Measurements from ENCODE around the gene SH2D7. TPM values are rescaled to one million over a fixed set of nuclear protein-coding genes. Genes with fewer than 3 reads are reported as not detected.

Gene SH2D7
- total and polyA plus RNA-seq, 2 donors (not counting 3 experiments of a cell fraction or from before 2014, with no cell fraction given) = not detected

GRCh38 chr15:78093242-78094020 lies 1.1 kb downstream of the SH2D7 start:
- Histone ChIP-seq H3K79me2 (ENCODE audit: control insufficient read depth, insufficient read depth, low read length) (no peaks in the 10 kb centered on the region), H2AFZ (ENCODE audit: low read depth, low read length) (no peak overlapping the region), H3K9me3 (replicated peaks; ENCODE audit: control insufficient read depth, insufficient read depth, low read length) (no peaks in the 10 kb centered on the region), H3K36me3 (ENCODE audit: control insufficient read depth in 2 of 2, extremely low read depth in 1 of 2, insufficient read depth in 2 of 2, low read length in 2 of 2) (no peaks in the 10 kb centered on the region), H4K20me1 (replicated peaks; ENCODE audit: control insufficient read depth, extremely low read depth, insufficient read depth, low read length) (no peaks in the 10 kb centered on the region), H3K4me1 (ENCODE audit: control insufficient read depth, extremely low read depth, insufficient read depth, low read length) (no peaks in the 10 kb centered on the region), H3K4me2 (ENCODE audit: insufficient read depth, low read length) (no peak overlapping the region), H3K4me3 (replicated peaks in 1 of 3; ENCODE audit: insufficient read depth in 1 of 3, low read depth in 1 of 3, low read length in 3 of 3) (no peak overlapping the region), H3K27ac (ENCODE audit: insufficient read depth, low read depth, low read length) (no peak overlapping the region), H3K27me3 (ENCODE audit: control insufficient read depth in 2 of 2, insufficient read depth in 2 of 2, low read length in 2 of 2) (peaks cover 10 to 14% of the 10 kb centered on the region in 2 experiments), H3K9ac (replicated peaks; ENCODE audit: extremely low read depth, insufficient read depth, low read length) (no peak overlapping the region), H3K9me1 (replicated peaks; ENCODE audit: control insufficient read depth, extremely low read depth, insufficient read depth, low read length) (no peaks in the 10 kb centered on the region)
- DNase-seq (ENCODE audit: low read depth, low spot score) (no peak), FAIRE-seq (no peak)
- CTCF ChIA-PET = interaction anchor here (1.0 to 5.9 kb wide), 4 partner anchors 10 to 20 kb away, joined by 3 to 38 read pairs (median 3); no protein-coding TSS in a partner anchor
- no TSS peak for BruUV-seq (replicated peaks)
- intact Hi-C loops (cut with micrococcal nuclease) (no loop called here), dilution Hi-C loops (cut with MboI; ENCODE audit: extremely low pct_ligation_motif_present, low sequenced_read_pairs) (no loop called here)
- POLR2A ChIA-PET = no interaction called here
- no peak for TF ChIP-seq GATA2 (IDR thresholded peaks at IDR 0.05; ENCODE audit: insufficient read depth, insufficient read length, low read depth, low read length)
- TF ChIP-seq MAX (IDR thresholded peaks at IDR 0.05; ENCODE audit: insufficient read depth, insufficient read length) = no peak
- TF ChIP-seq EZH2 (IDR thresholded peaks at IDR 0.05; ENCODE audit: borderline replicate concordance, low read depth, low read length, severe bottlenecking) = no peak
- no peak for TF ChIP-seq MYC (IDR thresholded peaks at IDR 0.05; ENCODE audit: low read depth, low read length)
- no peak for TF ChIP-seq POLR2A (IDR thresholded peaks at IDR 0.05; ENCODE audit: low read depth, low read length)
- no peak for TF ChIP-seq CTCF (IDR thresholded peaks at IDR 0.05; ENCODE audit: extremely low read depth in 1 of 2, insufficient read depth in 1 of 2, low read depth in 1 of 2, low read length in 2 of 2)
- no peak for TF ChIP-seq FOS (IDR thresholded peaks at IDR 0.05; ENCODE audit: borderline replicate concordance, insufficient read depth, low read length)
- no peak for TF ChIP-seq POLR2AphosphoS5 (IDR thresholded peaks at IDR 0.05; ENCODE audit: insufficient read depth, low read depth, low read length)
- no peak for TF ChIP-seq JUN (IDR thresholded peaks at IDR 0.05; ENCODE audit: borderline replicate concordance, insufficient read depth, insufficient read length, low read depth)
